ENCODE data around the gene FXYD3. TPM values are rescaled to one million over a fixed set of nuclear protein-coding genes. Genes with fewer than 3 reads are reported as not detected.

The FXYD3 gene
- total RNA-seq, 4 donors from 2014 or later = 1.2 to 38.8 (median 4.2) TPM

GRCh38 chr19:35075202-35076025, 40.2 kb upstream of the FXYD3 start:
- no peak for ATAC-seq
- Histone ChIP-seq H3K9me3 (peaks cover 0 to 4% (median 0%) of the 10 kb centered on the region in 3 donors), H3K27ac (no peak overlapping the region), H3K4me1 (no peaks in the 10 kb centered on the region), H3K27me3 (peaks cover 3% of the 10 kb centered on the region), H3K4me3 (no peak overlapping the region), H3K36me3 (no peaks in the 10 kb centered on the region)
- no peak for TF ChIP-seq POLR2A (IDR thresholded peaks at IDR 0.05)
- 76 to 86% methylated on average over 8 to 12 of the region's 21 CpGs for WGBS, 2 donors (ENCODE audit: low coverage in 1 of 2)

- Histone ChIP-seq H3K36me3 (no peaks in the 10 kb centered on the region), H3K27ac (no peak overlapping the region), H3K4me3 (no peak overlapping the region), H3K4me1 (no peaks in the 10 kb centered on the region), H3K27me3 (no peaks in the 10 kb centered on the region), H3K9me3 (no peaks in the 10 kb centered on the region)
- WGBS, 2 donors (ENCODE audit: low coverage in 1 of 2) = no CpG with 5 or more reads among the region's 6 CpGs
- no peak for TF ChIP-seq POLR2A (IDR thresholded peaks at IDR 0.05)
- TF ChIP-seq CTCF (IDR thresholded peaks at IDR 0.05) = no peak
- TF ChIP-seq POLR2AphosphoS5 (IDR thresholded peaks at IDR 0.05) = no peak
- ATAC-seq = no peak
These were observed 39.6 kb upstream of the FXYD3 start for GRCh38 chr19:35076026-35076370.

- Histone ChIP-seq H3K27ac (no peak overlapping the region), H3K27me3 (no peaks in the 10 kb centered on the region), H3K9me3 (no peaks in the 10 kb centered on the region), H3K4me1 (no peaks in the 10 kb centered on the region), H3K4me3 (no peak overlapping the region), H3K36me3 (no peaks in the 10 kb centered on the region)
- WGBS, 2 donors (ENCODE audit: low coverage in 1 of 2) = 82% methylated on average over 2 of the region's 8 CpGs; no CpG with 5 or more reads in 1 of the 2 donors
- TF ChIP-seq CTCF (IDR thresholded peaks at IDR 0.05) (no peak), POLR2A (IDR thresholded peaks at IDR 0.05) (no peak), EP300 (IDR thresholded peaks at IDR 0.05) (no peak)
- no peak for ATAC-seq
These were observed 39.0 kb upstream of the FXYD3 start for GRCh38 chr19:35076657-35077056.

GRCh38 chr19:35077411-35078223, 38.0 kb upstream of the FXYD3 start:
- no peak for ATAC-seq
- H3K4me1 ChIP-seq = no peaks in the 10 kb centered on the region
- no peak overlapping the region for H3K27ac ChIP-seq
- 85 to 89% methylated on average over 1 to 17 of the region's 17 CpGs for WGBS, 2 donors (ENCODE audit: low coverage in 1 of 2)
- H3K36me3 ChIP-seq = no peaks in the 10 kb centered on the region
- H3K4me3 ChIP-seq = no peak overlapping the region
- H3K27me3 ChIP-seq = no peaks in the 10 kb centered on the region
- TF ChIP-seq POLR2A (IDR thresholded peaks at IDR 0.05) = no peak
- no peak for TF ChIP-seq POLR2AphosphoS5 (IDR thresholded peaks at IDR 0.05)
- TF ChIP-seq CTCF (IDR thresholded peaks at IDR 0.05) = no peak
- no peak for TF ChIP-seq EP300 (IDR thresholded peaks at IDR 0.05)
- H3K9me3 ChIP-seq = no peaks in the 10 kb centered on the region

- Histone ChIP-seq H3K4me1 (no peaks in the 10 kb centered on the region), H3K27me3 (peaks cover 8% of the 10 kb centered on the region), H3K27ac (no peak overlapping the region), H3K9me3 (no peaks in the 10 kb centered on the region), H3K36me3 (no peaks in the 10 kb centered on the region), H3K4me3 (no peak overlapping the region)
- peak; percentile 8 for ATAC-seq
- TF ChIP-seq CTCF (IDR thresholded peaks at IDR 0.05) = no peak
- no peak for TF ChIP-seq EP300 (IDR thresholded peaks at IDR 0.05)
- no peak for TF ChIP-seq POLR2AphosphoS5 (IDR thresholded peaks at IDR 0.05)
- no peak for TF ChIP-seq POLR2A (IDR thresholded peaks at IDR 0.05)
- WGBS, 2 donors (ENCODE audit: low coverage in 1 of 2) = 90% methylated on average over 2 of the region's 14 CpGs; no CpG with 5 or more reads in 1 of the 2 donors
These were observed 35.8 kb upstream of the FXYD3 start for GRCh38 chr19:35079826-35080225.

Data from gastroesophageal sphincter (tissue), 4 donors.